ENCODE results near the gene HOXB4. TPM values are rescaled to one million over a fixed set of nuclear protein-coding genes. Genes with fewer than 3 reads are reported as not detected.

Gene HOXB4
- total RNA-seq, 1 donor from 2014 or later, result not detected

- TF ChIP-seq, protein P1, sequence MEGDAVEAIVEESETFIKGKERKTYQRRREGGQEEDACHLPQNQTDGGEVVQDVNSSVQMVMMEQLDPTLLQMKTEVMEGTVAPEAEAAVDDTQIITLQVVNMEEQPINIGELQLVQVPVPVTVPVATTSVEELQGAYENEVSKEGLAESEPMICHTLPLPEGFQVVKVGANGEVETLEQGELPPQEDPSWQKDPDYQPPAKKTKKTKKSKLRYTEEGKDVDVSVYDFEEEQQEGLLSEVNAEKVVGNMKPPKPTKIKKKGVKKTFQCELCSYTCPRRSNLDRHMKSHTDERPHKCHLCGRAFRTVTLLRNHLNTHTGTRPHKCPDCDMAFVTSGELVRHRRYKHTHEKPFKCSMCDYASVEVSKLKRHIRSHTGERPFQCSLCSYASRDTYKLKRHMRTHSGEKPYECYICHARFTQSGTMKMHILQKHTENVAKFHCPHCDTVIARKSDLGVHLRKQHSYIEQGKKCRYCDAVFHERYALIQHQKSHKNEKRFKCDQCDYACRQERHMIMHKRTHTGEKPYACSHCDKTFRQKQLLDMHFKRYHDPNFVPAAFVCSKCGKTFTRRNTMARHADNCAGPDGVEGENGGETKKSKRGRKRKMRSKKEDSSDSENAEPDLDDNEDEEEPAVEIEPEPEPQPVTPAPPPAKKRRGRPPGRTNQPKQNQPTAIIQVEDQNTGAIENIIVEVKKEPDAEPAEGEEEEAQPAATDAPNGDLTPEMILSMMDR (IDR thresholded peaks at IDR 0.05), result no peak
- peaks cover under 1% of the 10 kb centered on the region for H3K4me1 Mint-ChIP-seq (ENCODE audit: low read depth)
These were observed 28.9 kb downstream of the HOXB4 start for GRCh38 chr17:48549281-48549630.

GRCh38 chr17:48548523-48549280, 29.4 kb downstream of the HOXB4 start:
- no peak for DNase-seq (ENCODE audit: low spot score)
- H3K27me3 Mint-ChIP-seq (ENCODE audit: low read depth), result peaks cover 77% of the 10 kb centered on the region
- no peaks in the 10 kb centered on the region for H3K9me3 Mint-ChIP-seq (ENCODE audit: low read depth)
- TF ChIP-seq, protein P1 (IDR thresholded peaks at IDR 0.05), result no peak
- H3K4me3 Mint-ChIP-seq (ENCODE audit: unreplicated experiment), result no peak overlapping the region
- H3K36me3 Mint-ChIP-seq (ENCODE audit: low read depth), result peaks cover 2% of the 10 kb centered on the region
- H3K4me1 Mint-ChIP-seq (ENCODE audit: low read depth), result peaks cover 3% of the 10 kb centered on the region
- H3K27ac Mint-ChIP-seq (ENCODE audit: unreplicated experiment), result no peak overlapping the region

More at GRCh38 chr17:48549281-48549630, 28.9 kb downstream of the HOXB4 start:
- Mint-ChIP-seq H3K27me3 (ENCODE audit: low read depth) (peaks cover 78% of the 10 kb centered on the region), H3K36me3 (ENCODE audit: low read depth) (no peaks in the 10 kb centered on the region), H3K27ac (ENCODE audit: unreplicated experiment) (no peak overlapping the region), H3K9me3 (ENCODE audit: low read depth) (no peaks in the 10 kb centered on the region), H3K4me3 (ENCODE audit: unreplicated experiment) (no peak overlapping the region)
- no peak for DNase-seq (ENCODE audit: low spot score)

GRCh38 chr17:48547808-48548522, 30.2 kb downstream of the HOXB4 start:
- Mint-ChIP-seq H3K9me3 (ENCODE audit: low read depth) (no peaks in the 10 kb centered on the region), H3K36me3 (ENCODE audit: low read depth) (peaks cover 2% of the 10 kb centered on the region), H3K4me3 (ENCODE audit: unreplicated experiment) (no peak overlapping the region), H3K27ac (ENCODE audit: unreplicated experiment) (no peak overlapping the region), H3K27me3 (ENCODE audit: low read depth) (peaks cover 73% of the 10 kb centered on the region), H3K4me1 (ENCODE audit: low read depth) (peaks cover 3% of the 10 kb centered on the region)
- TF ChIP-seq, protein P1 (IDR thresholded peaks at IDR 0.05), result no peak
- DNase-seq (ENCODE audit: low spot score), result no peak

- Mint-ChIP-seq H3K4me1 (ENCODE audit: low read depth) (peaks cover 6% of the 10 kb centered on the region), H3K27ac (ENCODE audit: unreplicated experiment) (no peak overlapping the region), H3K4me3 (ENCODE audit: unreplicated experiment) (no peak overlapping the region), H3K9me3 (ENCODE audit: low read depth) (no peaks in the 10 kb centered on the region), H3K27me3 (ENCODE audit: low read depth) (peaks cover 75% of the 10 kb centered on the region), H3K36me3 (ENCODE audit: low read depth) (peaks cover 4% of the 10 kb centered on the region)
- DNase-seq (ENCODE audit: low spot score), result no peak
- TF ChIP-seq, protein P1 (IDR thresholded peaks at IDR 0.05), result no peak
These were observed 31.0 kb downstream of the HOXB4 start for GRCh38 chr17:48546924-48547807.

Measured in chondrocyte (in vitro differentiated cells).